Osteoblast (primary cell): Measurements from ENCODE around the gene ENTR1. TPM values are rescaled to one million over a fixed set of nuclear protein-coding genes. Genes with fewer than 3 reads are reported as not detected.

ENCODE experiments used
- DNase-seq: peaks from one replicate; pipeline ENCODE4 v3.0.0; 2011; ENCODE audit warnings: low spot score, mixed read lengths; ENCODE audit not compliant: insufficient read length; ENCODE audit errors: missing footprints
- H2AFZ ChIP-seq: 2 replicates; pipeline ENCODE4 v1.6.0; 2011; ENCODE audit warnings: mild to moderate bottlenecking, low read length
- H3K27ac ChIP-seq: 2 replicates; pipeline ENCODE4 v1.5.1; 2011; ENCODE audit warnings: mild to moderate bottlenecking, low read depth, low read length, moderate library complexity
- H3K27me3 ChIP-seq: 2 replicates; pipeline ENCODE4 v1.6.0; 2012; ENCODE audit warnings: mild to moderate bottlenecking, control low read depth, inconsistent platforms, low read length, moderate library complexity; ENCODE audit not compliant: insufficient read depth
- H3K36me3 ChIP-seq: 2 replicates; pipeline ENCODE4 v1.5.1; 2011; ENCODE audit warnings: mild to moderate bottlenecking, low read length, control low read depth, moderate library complexity; ENCODE audit not compliant: insufficient read depth
- H3K4me1 ChIP-seq: 2 replicates; pipeline ENCODE4 v1.5.1; 2011; ENCODE audit warnings: mild to moderate bottlenecking, low read length, control low read depth, moderate library complexity; ENCODE audit not compliant: insufficient read depth
- H3K4me2 ChIP-seq: 2 replicates; pipeline ENCODE4 v1.6.0; 2011; ENCODE audit warnings: mild to moderate bottlenecking, low read length; ENCODE audit not compliant: insufficient read depth
- H3K4me3 ChIP-seq: fragments of 200-600 bp; sonication (generic); 3 replicates; pipeline ENCODE4 v1.5.1; 2012; ENCODE audit warnings: mild to moderate bottlenecking, low read length, inconsistent platforms; ENCODE audit not compliant: insufficient read depth
- H3K79me2 ChIP-seq: 2 replicates; pipeline ENCODE4 v1.6.0; 2012; ENCODE audit warnings: mild to moderate bottlenecking, low read length, control low read depth, inconsistent platforms; ENCODE audit not compliant: insufficient read depth
- H3K9me3 ChIP-seq: 2 replicates; pipeline ENCODE4 v1.5.1; 2011; ENCODE audit warnings: low read depth, low read length, control low read depth
- H4K20me1 ChIP-seq: 2 replicates; pipeline ENCODE4 v1.6.0; 2012; ENCODE audit warnings: mild to moderate bottlenecking, low read length, control low read depth; ENCODE audit not compliant: insufficient read depth
- CTCF ChIP-seq: IDR thresholded peaks from 2 replicates; pipeline ENCODE4 v1.5.1; 2011; ENCODE audit warnings: mild to moderate bottlenecking, low read depth, low read length, moderate library complexity; ENCODE audit errors: extremely low read depth
- total RNA-seq: library from RNA; depleted of rRNA; stranded (reverse); fragments of >200 nt; gene quantifications from 2 replicates; pipeline ENCODE4 v1.2.3, GENCODE V29; 2012

The ENTR1 gene
- total RNA-seq, 1 donor, result 40.2 TPM

GRCh38 chr9:136355616-136356557 is 54.5 kb downstream of the ENTR1 start:
- peaks cover 8% of the 10 kb centered on the region for H3K4me1 ChIP-seq
- H3K79me2 ChIP-seq, result no peaks in the 10 kb centered on the region
- H2AFZ ChIP-seq, result no peak overlapping the region
- no peak overlapping the region for H3K4me3 ChIP-seq
- H3K9me3 ChIP-seq, result no peaks in the 10 kb centered on the region
- no peak for DNase-seq
- H4K20me1 ChIP-seq, result peaks cover 34% of the 10 kb centered on the region
- peaks cover 20% of the 10 kb centered on the region for H3K36me3 ChIP-seq
- no peak for TF ChIP-seq CTCF
- H3K27me3 ChIP-seq, result no peaks in the 10 kb centered on the region
- no peak overlapping the region for H3K4me2 ChIP-seq
- no peak overlapping the region for H3K27ac ChIP-seq

DNA sequence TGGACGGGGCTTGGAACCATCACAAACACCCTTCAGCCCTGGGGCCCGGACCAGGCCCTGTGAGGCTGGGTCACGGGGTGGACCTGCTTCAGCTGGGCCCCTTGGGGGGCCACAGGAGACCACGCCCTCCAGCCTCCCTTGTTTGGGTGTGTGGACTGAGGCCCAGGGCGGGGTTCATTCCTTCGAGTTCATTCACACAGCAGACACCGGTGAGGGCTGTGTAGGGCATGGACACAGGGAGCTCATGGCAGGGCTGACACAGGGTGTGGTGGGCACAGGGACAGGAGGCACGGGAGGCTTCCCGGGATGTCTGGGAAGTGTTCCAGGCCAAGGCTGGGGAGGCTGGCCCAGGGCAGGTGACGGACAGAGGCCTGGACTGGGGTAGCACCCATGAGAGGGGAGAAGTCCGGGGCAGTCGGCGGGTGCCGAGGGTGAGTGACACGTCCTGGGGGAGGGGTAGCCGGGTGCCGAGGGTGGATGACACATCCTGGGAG is 55.8 kb downstream of the ENTR1 start:
- peak; percentile 98 for DNase-seq
- Histone ChIP-seq H3K4me1 (peaks cover 3% of the 10 kb centered on the region), H3K9me3 (no peaks in the 10 kb centered on the region), H3K36me3 (peaks cover 22% of the 10 kb centered on the region), H3K27me3 (no peaks in the 10 kb centered on the region), H3K79me2 (no peaks in the 10 kb centered on the region), H4K20me1 (peaks cover 34% of the 10 kb centered on the region), H3K27ac (peak overlapping the region; percentile 33), H3K4me2 (no peak overlapping the region), H3K4me3 (no peak overlapping the region), H2AFZ (no peak overlapping the region)
- TF ChIP-seq CTCF, result no peak

DNA sequence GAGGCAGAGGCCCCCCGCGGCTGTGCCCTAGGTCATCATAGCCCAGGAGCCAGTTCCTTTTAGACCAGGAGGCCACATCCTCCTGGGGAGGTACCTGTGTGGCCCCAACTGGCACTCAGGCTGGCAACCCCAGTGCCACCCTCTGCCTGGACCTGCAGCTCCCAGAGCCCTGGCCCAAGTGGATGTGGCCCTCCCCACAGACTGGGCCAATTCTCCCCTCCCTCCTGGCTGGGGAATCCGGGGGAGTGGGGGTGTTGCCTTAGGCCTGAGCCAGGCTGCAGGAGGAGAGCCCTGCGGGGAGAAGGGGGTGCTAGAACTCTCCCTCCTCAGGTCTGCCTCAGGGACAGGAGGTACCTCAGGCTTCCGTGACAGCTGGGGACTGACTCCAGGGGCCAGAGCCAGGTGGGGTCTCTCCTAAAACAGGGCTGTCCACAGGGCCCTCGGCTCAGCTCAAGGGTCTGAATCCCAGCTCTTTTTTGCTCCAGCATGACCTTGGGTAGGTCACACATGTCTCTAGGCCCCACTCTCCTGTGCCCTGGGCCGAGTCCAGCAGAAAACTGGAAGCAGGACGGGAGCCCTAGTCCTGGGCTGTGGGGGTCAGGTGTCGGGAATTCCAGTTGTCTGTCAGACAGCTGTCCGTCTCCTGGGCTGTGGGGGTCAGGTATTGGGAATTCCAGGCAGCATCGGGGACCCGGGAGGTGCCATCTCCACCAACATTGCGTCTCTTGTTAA is 56.5 kb downstream of the ENTR1 start:
- no peak overlapping the region for H3K4me2 ChIP-seq
- no peak for TF ChIP-seq CTCF
- peaks cover 3% of the 10 kb centered on the region for H3K4me1 ChIP-seq
- DNase-seq, result no peak
- H4K20me1 ChIP-seq, result peaks cover 35% of the 10 kb centered on the region
- H3K79me2 ChIP-seq, result no peaks in the 10 kb centered on the region
- H3K9me3 ChIP-seq, result no peaks in the 10 kb centered on the region
- H2AFZ ChIP-seq, result no peak overlapping the region
- H3K36me3 ChIP-seq, result peaks cover 30% of the 10 kb centered on the region
- H3K27ac ChIP-seq, result no peak overlapping the region
- H3K4me3 ChIP-seq, result no peak overlapping the region
- no peaks in the 10 kb centered on the region for H3K27me3 ChIP-seq

DNA sequence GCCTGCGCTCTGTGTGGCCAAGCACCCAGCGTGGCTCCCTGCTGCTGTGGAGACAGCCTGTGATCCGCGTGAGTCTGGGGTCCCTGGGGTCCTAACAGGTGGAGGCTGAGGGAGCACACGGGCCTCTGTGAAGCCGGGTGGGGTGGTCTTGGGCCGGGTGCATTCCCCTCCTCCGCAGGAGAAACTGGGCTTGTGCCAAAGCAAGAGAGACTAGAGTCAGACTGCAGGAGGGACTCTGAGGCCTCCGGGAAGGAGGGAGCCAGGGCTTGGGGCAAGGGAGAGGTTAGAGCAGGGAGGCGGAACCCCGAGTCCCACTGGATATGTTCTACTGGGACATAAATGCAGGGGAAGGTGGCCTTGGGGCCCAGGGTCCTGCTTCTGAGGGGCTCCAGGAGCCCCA is 57.3 kb downstream of the ENTR1 start:
- H4K20me1 ChIP-seq, result peaks cover 40% of the 10 kb centered on the region
- H3K4me2 ChIP-seq, result no peak overlapping the region
- peaks cover 30% of the 10 kb centered on the region for H3K36me3 ChIP-seq
- H3K9me3 ChIP-seq, result no peaks in the 10 kb centered on the region
- no peak overlapping the region for H2AFZ ChIP-seq
- H3K4me3 ChIP-seq, result no peak overlapping the region
- H3K79me2 ChIP-seq, result no peaks in the 10 kb centered on the region
- no peak for TF ChIP-seq CTCF
- H3K27me3 ChIP-seq, result no peaks in the 10 kb centered on the region
- no peak overlapping the region for H3K27ac ChIP-seq
- no peak for DNase-seq
- H3K4me1 ChIP-seq, result peaks cover 3% of the 10 kb centered on the region
